Measurements from ENCODE around the gene ANKRD26. TPM values are rescaled to one million over a fixed set of nuclear protein-coding genes. Genes with fewer than 3 reads are reported as not detected.

The ANKRD26 gene
- total and polyA plus RNA-seq, 7 donors = 4.0 to 12.7 (median 8.1) TPM

DNA sequence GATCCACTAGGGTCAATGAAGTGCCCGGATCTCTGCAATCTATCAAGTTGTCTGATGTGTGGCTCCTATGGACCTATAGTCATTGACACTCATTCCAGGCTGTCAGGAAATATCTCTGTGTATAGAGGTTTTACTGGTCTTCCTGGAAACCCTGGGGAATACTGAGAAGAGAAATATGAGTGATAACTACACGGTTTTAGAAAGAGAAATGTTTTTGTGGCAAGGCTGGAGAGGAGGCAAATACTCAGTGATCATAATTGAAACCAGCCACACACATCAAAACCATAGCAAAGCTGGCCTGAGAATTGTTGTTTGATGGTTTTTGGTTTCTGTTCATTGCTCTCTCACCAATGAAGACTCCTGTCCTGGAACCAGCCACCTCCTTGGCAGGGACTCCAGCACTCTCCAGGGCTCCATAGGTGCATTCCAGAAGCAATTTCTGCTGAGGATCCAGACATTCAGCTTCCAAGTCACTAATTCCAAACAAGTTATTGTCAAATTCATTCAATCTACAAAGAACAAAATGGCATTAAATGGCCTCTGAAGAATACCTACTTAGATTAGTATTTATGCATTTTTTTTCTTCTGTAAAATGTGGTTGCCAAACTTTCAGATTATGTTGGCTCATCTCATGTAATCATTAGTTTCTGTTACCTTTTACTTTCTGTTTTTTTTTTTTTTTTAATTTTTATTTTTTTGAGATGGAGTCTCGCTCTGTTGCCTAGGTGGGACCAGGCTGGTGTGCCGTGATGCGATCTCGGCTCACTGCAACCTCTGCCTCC lies 131.0 kb downstream of the ANKRD26 start:
- intact Hi-C loops (cut with DNase I) = no loop called here
- no peak for DNase-seq
- H3K4me1 ChIP-seq = no peaks in the 10 kb centered on the region
- H3K27ac ChIP-seq = no peak overlapping the region
- WGBS, 3 donors = 83 to 89% (median 86%) methylated on average over 6 of the region's 6 CpGs
- H3K27me3 ChIP-seq (ENCODE audit: insufficient read depth in 3 of 3, low read length in 2 of 3) = no peaks in the 10 kb centered on the region
- peaks cover 0 to 10% of the 10 kb centered on the region in 2 donors for H3K36me3 ChIP-seq (ENCODE audit: insufficient read depth in 1 of 2, low read depth in 1 of 2)
- ATAC-seq = no peak
- no peaks in the 10 kb centered on the region for H3K9me3 ChIP-seq
- no peak overlapping the region for H3K4me3 ChIP-seq
- TF ChIP-seq, protein P1, sequence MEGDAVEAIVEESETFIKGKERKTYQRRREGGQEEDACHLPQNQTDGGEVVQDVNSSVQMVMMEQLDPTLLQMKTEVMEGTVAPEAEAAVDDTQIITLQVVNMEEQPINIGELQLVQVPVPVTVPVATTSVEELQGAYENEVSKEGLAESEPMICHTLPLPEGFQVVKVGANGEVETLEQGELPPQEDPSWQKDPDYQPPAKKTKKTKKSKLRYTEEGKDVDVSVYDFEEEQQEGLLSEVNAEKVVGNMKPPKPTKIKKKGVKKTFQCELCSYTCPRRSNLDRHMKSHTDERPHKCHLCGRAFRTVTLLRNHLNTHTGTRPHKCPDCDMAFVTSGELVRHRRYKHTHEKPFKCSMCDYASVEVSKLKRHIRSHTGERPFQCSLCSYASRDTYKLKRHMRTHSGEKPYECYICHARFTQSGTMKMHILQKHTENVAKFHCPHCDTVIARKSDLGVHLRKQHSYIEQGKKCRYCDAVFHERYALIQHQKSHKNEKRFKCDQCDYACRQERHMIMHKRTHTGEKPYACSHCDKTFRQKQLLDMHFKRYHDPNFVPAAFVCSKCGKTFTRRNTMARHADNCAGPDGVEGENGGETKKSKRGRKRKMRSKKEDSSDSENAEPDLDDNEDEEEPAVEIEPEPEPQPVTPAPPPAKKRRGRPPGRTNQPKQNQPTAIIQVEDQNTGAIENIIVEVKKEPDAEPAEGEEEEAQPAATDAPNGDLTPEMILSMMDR (IDR thresholded peaks at IDR 0.05) = no peak

DNA sequence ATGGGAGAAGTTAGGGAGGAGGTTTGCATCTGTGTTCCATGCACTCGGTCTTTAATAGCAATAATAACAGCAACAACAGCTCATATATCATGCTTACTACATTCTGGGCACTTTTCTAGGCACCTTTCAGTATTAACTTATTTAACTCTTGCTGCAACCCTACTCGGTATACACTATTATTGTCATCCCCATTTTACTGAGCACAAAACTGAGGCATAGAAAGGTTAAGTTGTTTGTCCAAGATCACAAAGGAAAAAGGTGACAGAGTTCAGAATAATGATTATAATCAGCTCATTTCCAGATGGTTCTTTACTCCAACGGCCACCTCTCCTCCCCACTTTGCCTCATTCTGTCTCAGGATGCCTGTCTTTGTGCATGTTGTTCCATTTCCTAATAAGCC lies 137.5 kb downstream of the ANKRD26 start:
- H3K27me3 ChIP-seq (ENCODE audit: insufficient read depth in 3 of 3, low read length in 2 of 3) = no peaks in the 10 kb centered on the region
- H3K4me1 ChIP-seq = no peaks in the 10 kb centered on the region
- 67 to 82% (median 68%) methylated on average over 3 of the region's 3 CpGs for WGBS, 3 donors
- no peak overlapping the region for H3K4me3 ChIP-seq
- ATAC-seq (no peak), DNase-seq (no peak)
- TF ChIP-seq, protein P1 (IDR thresholded peaks at IDR 0.05) = no peak
- intact Hi-C loops (cut with DNase I) = no loop called here
- H3K27ac ChIP-seq = no peak overlapping the region
- H3K9me3 ChIP-seq = no peaks in the 10 kb centered on the region
- H3K36me3 ChIP-seq (ENCODE audit: insufficient read depth in 1 of 2, low read depth in 1 of 2) = no peaks in the 10 kb centered on the region

DNA sequence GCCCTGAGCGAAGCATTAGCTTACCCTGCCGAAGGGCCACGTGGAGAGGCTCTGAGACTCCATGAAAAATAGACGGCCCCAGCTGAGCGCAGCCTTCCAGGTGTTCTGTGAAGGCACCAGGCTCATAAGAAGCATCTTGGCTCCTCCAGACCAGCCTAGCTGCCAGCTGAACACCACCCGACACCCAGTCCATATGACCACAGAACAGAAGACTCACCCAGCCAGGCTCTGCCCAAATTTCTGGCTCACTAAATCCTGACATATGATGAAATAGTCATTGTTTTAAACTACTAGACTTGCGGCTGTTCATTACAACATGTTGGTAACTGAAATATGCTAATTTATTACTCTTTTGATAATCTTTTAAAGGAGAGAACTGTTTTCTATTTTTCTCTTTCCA lies 140.0 kb downstream of the ANKRD26 start:
- intact Hi-C loops (cut with DNase I) = no loop called here
- H3K9me3 ChIP-seq = no peaks in the 10 kb centered on the region
- H3K4me1 ChIP-seq = no peaks in the 10 kb centered on the region
- H3K27ac ChIP-seq = no peak overlapping the region
- no peaks in the 10 kb centered on the region for H3K27me3 ChIP-seq (ENCODE audit: insufficient read depth in 3 of 3, low read length in 2 of 3)
- WGBS, 3 donors = 66 to 77% (median 69%) methylated on average over 7 of the region's 7 CpGs
- TF ChIP-seq, protein P1 (IDR thresholded peaks at IDR 0.05) = no peak
- H3K36me3 ChIP-seq (ENCODE audit: insufficient read depth in 1 of 2, low read depth in 1 of 2) = no peaks in the 10 kb centered on the region
- DNase-seq (peak in 1 of 2 donors; percentile 58), ATAC-seq (peak; percentile 30 to 92 (median 50))
- H3K4me3 ChIP-seq = no peak overlapping the region

DNA sequence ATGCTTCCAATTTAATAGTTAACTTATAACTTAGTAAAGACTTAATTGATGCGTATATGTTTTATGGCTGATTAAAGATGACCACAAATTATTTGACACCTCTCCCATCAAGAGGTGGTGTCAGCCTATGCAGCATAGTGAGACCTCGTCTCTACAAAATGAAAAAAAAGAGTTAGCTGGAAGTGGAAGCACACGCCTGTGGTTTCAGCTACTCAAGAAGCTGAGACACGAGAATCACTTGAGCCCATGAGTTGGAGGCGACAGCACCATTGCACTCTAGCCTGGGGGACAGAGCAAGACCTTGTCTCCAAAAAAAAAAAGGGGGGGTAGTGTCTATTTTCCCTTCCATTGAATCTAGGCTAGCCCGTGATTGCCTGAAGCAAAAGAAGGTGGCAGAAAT lies 140.5 kb downstream of the ANKRD26 start:
- Histone ChIP-seq H3K36me3 (ENCODE audit: insufficient read depth in 1 of 2, low read depth in 1 of 2) (no peaks in the 10 kb centered on the region), H3K9me3 (no peaks in the 10 kb centered on the region), H3K27me3 (ENCODE audit: insufficient read depth in 3 of 3, low read length in 2 of 3) (no peaks in the 10 kb centered on the region), H3K4me3 (no peak overlapping the region), H3K27ac (no peak overlapping the region), H3K4me1 (no peaks in the 10 kb centered on the region)
- intact Hi-C loops (cut with DNase I) = no loop called here
- no peak for DNase-seq
- TF ChIP-seq, protein P1 (IDR thresholded peaks at IDR 0.05) = no peak
- ATAC-seq = no peak
- WGBS, 3 donors = 84 to 92% (median 88%) methylated on average over 6 of the region's 6 CpGs

Other genes starting within 250 kb of the ANKRD26 start
- 10 to 100 TPM; 24.9 to 33.8 (median 31.2) TPM for gene ABI1, start 239.5 kb downstream of the ANKRD26 start, total RNA-seq
- gene ABI1, start 239.5 kb downstream of the ANKRD26 start, polyA plus RNA-seq = 10 to 100 TPM; 13.9 to 30.6 (median 18.2) TPM
- 100 to 1,000 TPM in 3 of 4 donors, 10 to 100 TPM in 1; 99.3 to 115 (median 102) TPM for gene YME1L1, start 53.9 kb upstream of the ANKRD26 start, total RNA-seq
- gene YME1L1, start 53.9 kb upstream of the ANKRD26 start, polyA plus RNA-seq = 100 to 1,000 TPM in 1 of 3 donors, 10 to 100 TPM in 2; 49.3 to 137 (median 71.9) TPM
- gene MASTL, start 54.9 kb upstream of the ANKRD26 start, total RNA-seq = 1 to 10 TPM; 1.2 to 2.9 (median 1.3) TPM
- 1 to 10 TPM; 1.3 to 4.4 (median 1.7) TPM for gene MASTL, start 54.9 kb upstream of the ANKRD26 start, polyA plus RNA-seq
- 10 to 100 TPM; 29.1 to 47.4 (median 34.9) TPM for gene ACBD5, start 140.3 kb upstream of the ANKRD26 start, total RNA-seq
- gene ACBD5, start 140.3 kb upstream of the ANKRD26 start, polyA plus RNA-seq = 10 to 100 TPM; 18.4 to 53.6 (median 19.0) TPM

Measured in psoas muscle (tissue), 8 donors.